ENCODE data around the gene TBX1. TPM values are rescaled to one million over a fixed set of nuclear protein-coding genes. Genes with fewer than 3 reads are reported as not detected.

Gene TBX1
- total and polyA plus RNA-seq, 10 of the 15 experiments (the other 5 are each of a cell fraction or from before 2014, with no cell fraction given) = not detected

DNA sequence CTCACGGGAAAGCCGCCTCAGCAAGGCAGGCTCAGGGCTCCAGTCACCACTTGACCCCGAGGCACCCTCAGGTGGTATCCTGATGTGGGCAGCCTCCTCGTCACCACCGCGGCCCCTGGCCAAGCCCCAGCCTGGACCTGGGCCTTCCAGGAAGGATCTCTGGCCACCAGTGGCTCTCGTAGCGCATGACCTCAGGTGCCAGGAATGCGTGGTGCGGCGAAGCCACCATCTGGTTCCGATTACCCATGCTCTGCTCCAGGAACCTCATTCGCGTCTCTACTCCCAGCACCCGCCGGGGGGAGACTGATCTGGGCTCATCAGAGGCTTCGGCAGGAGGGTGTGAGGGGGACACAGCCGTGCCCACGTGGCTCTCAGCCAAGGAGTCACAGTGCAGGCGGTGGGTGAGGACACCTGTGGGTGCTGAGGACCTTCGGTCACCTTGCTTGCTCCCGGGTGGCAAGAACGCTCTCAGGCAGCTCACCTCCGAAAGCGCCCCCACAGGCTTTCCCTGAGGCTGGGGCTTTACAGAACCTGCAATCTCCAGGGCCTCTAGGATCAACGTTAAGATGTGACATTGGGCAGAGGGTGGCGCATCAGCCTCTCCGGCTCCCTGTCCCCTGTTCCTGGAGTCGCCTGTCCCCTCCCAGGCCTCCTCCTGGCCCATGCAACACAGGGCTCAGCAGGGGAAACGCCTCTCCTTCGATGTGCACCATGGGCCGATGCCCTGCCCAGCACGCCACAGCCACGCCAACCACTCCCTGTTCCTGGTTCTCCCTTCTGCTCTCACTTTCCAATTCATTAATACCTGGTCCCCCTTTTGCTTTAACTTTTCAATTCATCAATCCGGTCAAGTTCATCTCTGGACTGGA, 39.0 kb downstream of the TBX1 start:
- Histone ChIP-seq H3K9me3 (replicated peaks; ENCODE audit: control insufficient read depth, insufficient read depth, low read length) (no peaks in the 10 kb centered on the region), H3K4me1 (ENCODE audit: control insufficient read depth, insufficient read depth, low read length) (no peaks in the 10 kb centered on the region), H3K27ac (ENCODE audit: control insufficient read depth, insufficient read depth) (no peak overlapping the region), H3K27me3 (replicated peaks in 1 of 2; ENCODE audit: control insufficient read depth in 2 of 2, insufficient read depth in 2 of 2, low read length in 1 of 2) (no peaks in the 10 kb centered on the region), H3K4me2 (ENCODE audit: control insufficient read depth, insufficient read depth) (no peak overlapping the region), H3K36me3 (ENCODE audit: control insufficient read depth in 2 of 2, insufficient read depth in 2 of 2, low read length in 1 of 2) (no peaks in the 10 kb centered on the region), H3K4me3 (no peak overlapping the region), H3K9ac (ENCODE audit: control insufficient read depth, insufficient read depth, low read length) (no peak overlapping the region), H2AFZ (ENCODE audit: control insufficient read depth, low read depth, low read length) (no peak overlapping the region), H3K79me2 (ENCODE audit: control insufficient read depth, insufficient read depth, low read length) (no peaks in the 10 kb centered on the region), H4K20me1 (ENCODE audit: control insufficient read depth, insufficient read depth) (no peaks in the 10 kb centered on the region)
- intact Hi-C loops (cut with micrococcal nuclease; ENCODE audit: unreplicated experiment) (no loop called here), in situ Hi-C loops (cut with MboI) (no loop called here)
- DNase-seq (ENCODE audit: low read depth, low spot score) (no peak), ATAC-seq (no peak), FAIRE-seq (no peak)
- ChIA-PET RAD21 (ENCODE audit: unreplicated experiment) (no interaction called here), SMC1A (ENCODE audit: uncharacterized antibody, unreplicated experiment) (no interaction called here), POLR2A (no interaction called here), CTCF (no interaction called here)
- TF ChIP-seq NFIC (IDR thresholded peaks at IDR 0.05; ENCODE audit: low read depth, low read length) = no peak
- TF ChIP-seq CEBPB (IDR thresholded peaks at IDR 0.05; ENCODE audit: borderline replicate concordance in 1 of 2, low read depth in 2 of 2, low read length in 2 of 2) = no peak
- no peak for TF ChIP-seq RUNX3 (IDR thresholded peaks at IDR 0.05; ENCODE audit: low read length)
- TF ChIP-seq ZNF274 (IDR thresholded peaks at IDR 0.05; ENCODE audit: insufficient read depth, insufficient read length) = no peak
- TF ChIP-seq NBN (IDR thresholded peaks at IDR 0.05) = no peak
- TF ChIP-seq RELB (IDR thresholded peaks at IDR 0.05; ENCODE audit: low read depth) = no peak
- TF ChIP-seq, protein P1, sequence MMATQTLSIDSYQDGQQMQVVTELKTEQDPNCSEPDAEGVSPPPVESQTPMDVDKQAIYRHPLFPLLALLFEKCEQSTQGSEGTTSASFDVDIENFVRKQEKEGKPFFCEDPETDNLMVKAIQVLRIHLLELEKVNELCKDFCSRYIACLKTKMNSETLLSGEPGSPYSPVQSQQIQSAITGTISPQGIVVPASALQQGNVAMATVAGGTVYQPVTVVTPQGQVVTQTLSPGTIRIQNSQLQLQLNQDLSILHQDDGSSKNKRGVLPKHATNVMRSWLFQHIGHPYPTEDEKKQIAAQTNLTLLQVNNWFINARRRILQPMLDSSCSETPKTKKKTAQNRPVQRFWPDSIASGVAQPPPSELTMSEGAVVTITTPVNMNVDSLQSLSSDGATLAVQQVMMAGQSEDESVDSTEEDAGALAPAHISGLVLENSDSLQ (IDR thresholded peaks at IDR 0.05) = no peak
- TF ChIP-seq WRNIP1 (IDR thresholded peaks at IDR 0.05; ENCODE audit: borderline replicate concordance, low read depth, low read length) = no peak
- WGBS (ENCODE audit: insufficient coverage, insufficient replicate concordance, low lambda C conversion rate, missing lambda C conversion rate) = 86% methylated on average over 30 of the region's 35 CpGs
- no TSS peak for BruUV-seq (replicated peaks)
